Lung (tissue), 12 donors: ENCODE results near the gene UGT3A2. TPM values are rescaled to one million over a fixed set of nuclear protein-coding genes. Genes with fewer than 3 reads are reported as not detected.

ENCODE experiments used
- ATAC-seq: fragments of 200-7000 bp; cut with Tn5 transposase; one replicate; pipeline ENCODE4 v1.9.1; 2020; ENCODE audit warnings: moderate number of reproducible peaks; ENCODE audit not compliant: insufficient read depth, low FRiP score
- DNase-seq, 3 donors: peaks; one replicate each; pipeline ENCODE4 v3.0.0-alpha.2; 2013 to 2017
- H3K27ac ChIP-seq, 2 donors: one replicate each; pipeline ENCODE4 v1.5.1; 2013; ENCODE audit warnings: mild to moderate bottlenecking in 2 of 2, moderate library complexity in 2 of 2, control low read depth in 1 of 2, inconsistent platforms in 1 of 2, low read depth in 1 of 2, low read length in 1 of 2
- H3K27me3 ChIP-seq, 3 donors: one replicate each; pipeline ENCODE4 v1.5.1; 2013; ENCODE audit warnings: low read length in 2 of 3; ENCODE audit not compliant: control insufficient read depth in 3 of 3, insufficient read depth in 3 of 3
- H3K36me3 ChIP-seq, 4 donors: one replicate each; pipeline ENCODE4 v1.5.1; 2013; ENCODE audit warnings: low read length in 4 of 4, mild to moderate bottlenecking in 1 of 4, moderate library complexity in 1 of 4; ENCODE audit not compliant: control insufficient read depth in 4 of 4, insufficient read depth in 4 of 4
- H3K4me1 ChIP-seq, 5 donors: one replicate each; pipeline ENCODE4 v1.5.1; 2013; ENCODE audit warnings: low read length in 5 of 5, mild to moderate bottlenecking in 2 of 5, moderate library complexity in 1 of 5; ENCODE audit not compliant: control insufficient read depth in 5 of 5, insufficient read depth in 5 of 5
- H3K4me3 ChIP-seq: one replicate; pipeline ENCODE4 v1.5.1; 2013; ENCODE audit warnings: mild to moderate bottlenecking, control low read depth, moderate library complexity
- H3K9ac ChIP-seq, 2 donors: one replicate each; pipeline ENCODE4 v1.5.1; 2013; ENCODE audit warnings: low read length in 2 of 2, control low read depth in 1 of 2; ENCODE audit not compliant: insufficient read depth in 1 of 2
- H3K9me3 ChIP-seq, 4 donors: one replicate each; pipeline ENCODE4 v1.5.1; 2013; ENCODE audit warnings: low read length in 3 of 4, mild to moderate bottlenecking in 1 of 4, moderate library complexity in 1 of 4; ENCODE audit not compliant: control insufficient read depth in 4 of 4, insufficient read depth in 3 of 4
- WGBS, 2 donors: extraction: QIAGEN DNeasy Blood & Tissue Kit; methylation state at CpG; one replicate each; pipeline ENCODE4 v1.1.7; 2013; 5-methylcytosine and 5-hydroxymethylcytosine counted together
- polyA plus RNA-seq, 2 donors: library from polyadenylated mRNA; stranded (reverse); fragments of 200-250 nt; gene quantifications; one replicate each; pipeline ENCODE4 v1.2.1, GENCODE V29; 2013
- total RNA-seq, 2 donors: library from RNA; depleted of rRNA in 1 of 2; stranded (reverse); fragments of >200 nt in 1 of 2; gene quantifications; one replicate each; pipeline ENCODE4 v1.2.1, GENCODE V29; 2014 to 2021
- TF ChIP-seq, protein P1 (sequence below): IDR thresholded peaks from 2 replicates; pipeline ENCODE4 v1.5.1; 2012; ENCODE audit warnings: mild to moderate bottlenecking; ENCODE audit errors: control extremely low read depth, extremely low read depth
- donor health status: control.
- donor health status: control.
- donor health status: Bipolar disorder and iron deficiency.
- donor health status: healthy.
- donor health status: DM: yes; HTN: yes; CAD: no.

UGT3A2 gene
- total and polyA plus RNA-seq, 4 donors: 0.05 to 0.12 TPM; not detected in 2

- H3K36me3 ChIP-seq: no peaks in the 10 kb centered on the region
- peaks cover 2 to 6% (median 3%) of the 10 kb centered on the region in 3 donors for H3K27me3 ChIP-seq
- H3K9ac ChIP-seq: no peak overlapping the region
- WGBS, 2 donors: 93% methylated on average over 4 of the region's 4 CpGs
- TF ChIP-seq, protein P1, sequence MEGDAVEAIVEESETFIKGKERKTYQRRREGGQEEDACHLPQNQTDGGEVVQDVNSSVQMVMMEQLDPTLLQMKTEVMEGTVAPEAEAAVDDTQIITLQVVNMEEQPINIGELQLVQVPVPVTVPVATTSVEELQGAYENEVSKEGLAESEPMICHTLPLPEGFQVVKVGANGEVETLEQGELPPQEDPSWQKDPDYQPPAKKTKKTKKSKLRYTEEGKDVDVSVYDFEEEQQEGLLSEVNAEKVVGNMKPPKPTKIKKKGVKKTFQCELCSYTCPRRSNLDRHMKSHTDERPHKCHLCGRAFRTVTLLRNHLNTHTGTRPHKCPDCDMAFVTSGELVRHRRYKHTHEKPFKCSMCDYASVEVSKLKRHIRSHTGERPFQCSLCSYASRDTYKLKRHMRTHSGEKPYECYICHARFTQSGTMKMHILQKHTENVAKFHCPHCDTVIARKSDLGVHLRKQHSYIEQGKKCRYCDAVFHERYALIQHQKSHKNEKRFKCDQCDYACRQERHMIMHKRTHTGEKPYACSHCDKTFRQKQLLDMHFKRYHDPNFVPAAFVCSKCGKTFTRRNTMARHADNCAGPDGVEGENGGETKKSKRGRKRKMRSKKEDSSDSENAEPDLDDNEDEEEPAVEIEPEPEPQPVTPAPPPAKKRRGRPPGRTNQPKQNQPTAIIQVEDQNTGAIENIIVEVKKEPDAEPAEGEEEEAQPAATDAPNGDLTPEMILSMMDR: no peak
- no peak overlapping the region for H3K4me3 ChIP-seq
- no peak overlapping the region for H3K27ac ChIP-seq
- H3K9me3 ChIP-seq: no peaks in the 10 kb centered on the region
- DNase-seq (no peak), ATAC-seq (no peak)
- peaks cover 0 to 5% (median 0%) of the 10 kb centered on the region in 5 donors for H3K4me1 ChIP-seq
These were observed 70.6 kb downstream of the UGT3A2 start for GRCh38 chr5:35996076-35996475.

DNA sequence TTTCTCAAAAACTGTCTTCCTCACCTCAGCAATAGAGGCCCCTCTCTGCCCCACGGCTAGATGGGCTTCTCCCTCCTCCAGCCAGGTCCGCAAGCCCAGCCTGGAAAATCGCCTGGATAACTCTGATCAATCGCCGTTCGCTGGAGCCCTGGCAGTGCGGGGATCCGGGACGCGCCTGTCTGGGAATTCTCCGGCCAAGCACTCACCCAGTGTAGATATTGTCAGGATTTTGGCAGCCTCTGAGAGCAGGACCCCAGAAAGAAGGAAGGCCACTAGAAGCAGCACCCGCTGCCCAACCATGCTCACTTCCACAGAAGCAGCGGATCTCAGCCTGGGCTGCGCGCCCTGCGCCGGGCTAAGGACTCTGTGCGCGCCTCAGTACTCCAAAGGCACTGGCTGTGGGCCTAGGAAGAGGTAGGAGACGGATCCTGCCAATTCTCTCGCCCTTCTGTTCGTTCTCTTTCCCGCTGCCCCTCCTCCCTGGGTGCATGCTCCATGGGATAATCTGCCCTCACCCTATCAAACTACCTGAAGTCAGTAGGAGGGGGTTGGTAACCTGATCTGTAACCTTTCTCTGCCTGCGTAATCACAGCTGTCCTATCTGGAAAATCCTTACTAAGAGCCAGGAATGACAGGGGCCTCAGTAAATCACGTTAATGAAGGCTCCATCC, 75.6 kb downstream of the UGT3A2 start, which contains the start of gene UGT3A1:
Gene UGT3A1 (minus strand): TSS at position 450 of the 671 bp plus-strand sequence. CDS start 150 bp downstream, at position 300.
- H3K27me3 ChIP-seq: peaks cover 6 to 7% (median 6%) of the 10 kb centered on the region in 3 donors
- no peaks in the 10 kb centered on the region for H3K9me3 ChIP-seq
- TF ChIP-seq, protein P1: no peak
- no peaks in the 10 kb centered on the region for H3K36me3 ChIP-seq
- no peak within 1 kb of the TSS for H3K4me3 ChIP-seq
- no peak for ATAC-seq
- H3K27ac ChIP-seq: no peak within 1 kb of the TSS
- peak in 2 of 3 donors; percentile 14 to 24 for DNase-seq
- no peak within 1 kb of the TSS for H3K9ac ChIP-seq
- H3K4me1 ChIP-seq: peaks cover 0 to 8% (median 0%) of the 10 kb centered on the region in 5 donors
- 10 to 18% methylated on average over 25 of the region's 25 CpGs for WGBS, 2 donors

DNA sequence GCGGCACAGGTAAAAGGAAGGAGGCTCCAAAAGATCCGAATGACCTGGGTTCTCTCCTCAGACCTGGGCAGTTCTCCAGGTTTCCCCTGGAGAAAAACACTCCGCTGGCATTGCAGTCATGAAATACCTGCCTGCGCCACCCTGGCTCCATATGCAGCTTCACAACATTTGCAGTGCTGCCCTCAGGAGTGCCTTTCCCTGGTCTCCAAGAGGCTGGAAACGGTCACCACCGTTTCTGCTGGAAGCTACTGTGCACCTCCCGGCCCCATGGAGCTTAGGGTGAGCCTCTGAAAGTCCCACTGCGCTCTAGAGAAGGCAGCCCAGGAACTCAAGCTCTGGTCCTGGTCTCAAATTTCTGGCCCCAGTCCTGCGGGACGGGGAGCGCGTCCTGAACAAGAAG, 76.2 kb downstream of the UGT3A2 start:
- Histone ChIP-seq H3K36me3 (no peaks in the 10 kb centered on the region), H3K9ac (no peak overlapping the region), H3K27me3 (peaks cover 6 to 7% (median 6%) of the 10 kb centered on the region in 3 donors), H3K4me3 (no peak overlapping the region), H3K27ac (no peak overlapping the region), H3K9me3 (no peaks in the 10 kb centered on the region), H3K4me1 (peaks cover 0 to 8% (median 0%) of the 10 kb centered on the region in 5 donors)
- 28 to 38% methylated on average over 12 of the region's 12 CpGs for WGBS, 2 donors
- DNase-seq: peak in 1 of 3 donors; percentile 2
- ATAC-seq: no peak
- TF ChIP-seq, protein P1: no peak
